GM21447 (cell line): ENCODE measurements around the gene PNP.
"Not testable (repeated sequence)": the region's sequence is repeated elsewhere in the genome, so short reads cannot be mapped to it uniquely, and the experiment has no call there.

ENCODE experiments used
- ATAC-seq: cut with Tn5 transposase; IDR thresholded peaks from one replicate; pipeline ENCODE4 v1.9.1; 2021; ENCODE audit not compliant: unreplicated experiment

Gene PNP

DNA sequence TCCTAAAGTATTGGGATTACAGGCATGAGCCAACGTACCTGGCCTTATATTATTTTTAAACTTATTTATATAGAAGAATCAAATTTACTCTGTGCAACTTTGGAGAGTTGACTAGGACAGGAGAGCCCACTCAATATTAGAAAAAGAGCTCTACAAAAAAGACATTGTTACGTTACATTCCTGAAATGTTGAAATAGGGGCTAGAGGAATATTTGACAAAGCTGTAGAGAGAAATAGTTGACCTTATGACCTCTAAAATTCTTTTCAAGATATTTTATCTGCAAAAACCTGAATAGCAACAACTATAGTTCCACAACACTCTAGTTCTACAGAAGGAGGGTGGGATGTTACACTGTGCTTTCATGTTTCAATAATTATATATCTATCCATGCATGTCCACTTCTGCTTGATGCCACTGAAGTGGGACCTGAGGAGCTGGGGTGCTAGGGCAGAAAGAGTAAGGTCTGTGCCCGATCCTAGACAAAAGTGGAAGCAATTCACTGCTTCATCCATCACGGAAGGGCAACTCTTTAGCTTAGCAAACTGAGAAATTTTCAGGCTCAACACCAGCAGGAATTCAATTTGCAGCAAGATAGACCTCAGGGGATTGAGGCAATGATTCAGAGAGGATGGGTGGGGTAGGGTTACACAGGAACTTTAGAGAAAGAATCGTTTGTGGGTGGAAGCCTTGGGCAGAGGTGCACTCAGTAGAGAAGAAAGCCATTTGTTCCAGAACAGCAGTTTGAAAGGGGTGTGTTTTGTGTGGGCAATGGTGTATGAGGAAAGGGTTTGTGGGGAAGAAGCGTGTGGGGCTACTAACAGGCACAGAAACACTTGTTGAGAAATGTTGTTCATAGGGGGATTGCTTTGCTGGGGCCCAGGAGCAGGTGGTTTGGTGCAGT is 20.1 kb downstream of the PNP start:
- peak; percentile 64 for ATAC-seq

DNA sequence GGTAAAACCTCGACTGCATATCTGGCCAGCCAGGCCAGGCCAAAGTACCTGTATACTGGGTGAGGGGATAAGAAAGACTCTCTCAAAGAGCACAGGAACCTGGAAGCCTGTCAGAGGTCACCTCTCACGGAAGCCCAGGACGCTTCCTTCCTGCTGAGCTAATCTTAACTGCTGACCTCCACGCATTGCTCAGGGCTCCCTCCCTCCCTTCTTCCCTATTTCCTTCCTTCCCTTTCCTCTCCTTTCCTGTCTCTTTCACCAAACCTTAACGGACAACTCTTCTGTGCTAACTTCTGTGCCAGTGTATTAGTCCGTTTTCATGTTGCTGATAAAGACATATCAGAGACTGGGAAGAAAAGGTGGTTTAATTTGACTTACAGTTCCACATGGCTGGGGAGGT is 21.4 kb downstream of the PNP start:
- no peak for ATAC-seq

DNA sequence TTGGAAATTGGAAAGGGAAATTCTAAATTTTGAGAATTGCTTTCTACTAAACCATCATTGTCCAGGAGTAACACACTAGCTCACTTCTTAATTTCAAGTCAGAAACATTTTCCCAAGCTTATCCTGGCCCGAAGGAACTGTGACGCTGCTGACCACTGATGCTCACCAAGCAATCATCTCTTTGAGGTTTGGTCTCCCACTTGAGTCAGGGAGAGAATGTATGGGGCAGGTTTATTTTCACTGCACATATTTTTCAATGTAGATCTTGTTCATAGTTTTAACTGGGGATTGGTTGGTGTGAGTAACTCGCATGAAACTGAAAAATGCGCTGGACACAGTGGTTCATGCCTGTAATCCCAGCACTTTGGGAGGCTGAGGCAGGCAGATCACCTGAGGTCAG is 23.3 kb downstream of the PNP start:
- no peak for ATAC-seq

- ATAC-seq = no peak
Observed at GRCh38 chr14:20493634-20494033, 24.4 kb downstream of the PNP start.

DNA sequence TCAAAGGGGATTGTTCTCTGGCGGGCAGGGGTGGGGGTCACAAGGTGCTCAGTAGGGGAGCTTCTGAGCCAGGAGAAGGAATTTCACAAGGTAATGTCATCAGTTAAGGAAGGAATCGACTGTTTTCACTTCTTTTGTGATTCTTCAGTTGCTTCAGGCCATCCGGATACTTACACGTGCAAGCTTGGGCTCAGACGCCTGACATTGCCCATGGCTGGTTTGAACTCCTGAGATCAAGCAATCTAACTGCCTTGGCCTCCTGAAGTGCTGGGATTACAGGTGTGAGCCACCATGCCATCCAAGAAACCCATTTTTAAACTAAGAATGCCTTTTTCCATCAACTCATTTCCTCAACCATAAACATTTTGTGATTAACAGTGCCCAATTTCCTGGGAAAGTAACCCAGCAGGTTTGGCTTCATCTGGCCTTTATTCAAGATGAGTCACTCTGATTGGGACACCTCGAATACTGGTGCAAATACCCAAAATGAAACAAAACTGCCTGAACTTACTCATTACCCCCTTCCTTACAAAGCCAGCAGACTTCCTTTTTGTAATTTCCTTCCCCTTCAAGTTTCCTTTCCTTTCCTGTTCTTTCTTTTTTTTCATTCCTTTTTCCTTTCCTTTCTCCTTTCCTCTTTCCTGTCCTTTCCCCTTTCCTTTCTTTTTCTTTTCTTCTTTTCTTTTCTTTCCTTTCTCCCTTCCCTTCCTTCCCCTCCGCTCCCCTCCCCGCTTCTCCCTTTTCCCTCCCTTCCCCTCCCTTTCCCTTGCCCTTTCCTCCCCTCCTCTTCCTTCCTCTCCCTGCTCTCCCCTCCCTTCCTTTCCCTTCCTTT is 25.9 kb downstream of the PNP start:
- ATAC-seq = no peak

DNA sequence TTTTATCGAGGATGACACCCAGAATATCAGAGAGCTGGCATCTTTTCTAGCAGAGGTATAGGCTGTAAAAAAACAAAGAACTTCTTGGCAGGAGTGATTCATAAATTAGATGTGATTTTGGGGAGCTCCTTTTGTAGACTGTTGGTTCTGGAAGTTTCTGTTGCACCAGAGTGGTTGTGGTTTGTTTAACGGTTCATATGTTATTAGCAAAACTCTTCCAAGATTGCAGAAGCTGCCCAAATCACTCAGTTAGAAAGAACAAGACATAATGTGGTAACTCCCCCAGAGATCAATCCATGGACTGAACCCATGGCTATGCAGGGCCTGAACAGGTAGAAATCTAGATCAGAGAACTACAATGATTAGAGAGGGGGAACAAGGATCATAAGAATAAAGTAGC is 29.4 kb downstream of the PNP start:
- no peak for ATAC-seq

- no peak for ATAC-seq
Observed at GRCh38 chr14:20499108-20499507, 29.9 kb downstream of the PNP start.

DNA sequence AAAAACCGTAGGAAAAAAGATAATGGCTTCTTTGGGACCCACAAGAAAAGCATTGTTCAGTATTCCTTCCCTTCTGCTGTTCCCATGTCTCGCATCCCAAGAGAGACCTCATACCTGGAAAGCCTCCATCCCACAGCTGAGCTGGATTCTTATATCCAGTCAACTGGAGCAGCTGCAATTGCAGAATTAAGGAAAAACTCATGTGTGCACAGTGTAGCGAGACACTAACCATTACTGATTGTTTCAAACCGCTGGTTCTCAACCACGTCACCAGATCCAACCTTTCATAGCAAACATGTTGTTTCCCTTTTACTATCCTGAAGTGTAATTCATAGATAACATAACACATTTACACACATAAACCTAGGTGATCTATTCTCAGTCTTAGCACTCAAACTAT is 30.7 kb downstream of the PNP start:
- no peak for ATAC-seq

- ATAC-seq = no peak
Observed at GRCh38 chr14:20501346-20501745, 32.1 kb downstream of the PNP start.

GRCh38 chr14:20503898-20504297 is 34.7 kb downstream of the PNP start:
- no peak for ATAC-seq

DNA sequence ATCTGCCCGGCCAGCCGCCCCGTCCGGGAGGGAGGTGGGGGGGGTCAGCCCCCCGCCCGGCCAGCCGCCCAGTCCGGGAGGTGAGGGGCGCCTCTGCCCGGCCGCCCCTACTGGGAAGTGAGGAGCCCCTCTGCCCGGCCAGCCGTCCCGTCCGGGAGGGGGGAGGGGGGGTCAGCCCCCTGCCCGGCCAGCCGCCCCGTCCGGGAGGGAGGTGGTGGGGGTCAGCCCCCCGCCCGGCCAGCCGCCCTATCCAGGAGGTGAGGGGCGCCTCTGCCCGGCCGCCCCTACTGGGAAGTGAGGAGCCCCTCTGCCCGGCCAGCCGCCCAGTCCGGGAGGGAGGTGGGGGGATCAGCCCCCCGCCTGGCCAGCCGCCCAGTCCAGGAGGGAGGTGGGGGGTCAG is 37.1 kb downstream of the PNP start:
- not testable (repeated sequence) for ATAC-seq

DNA sequence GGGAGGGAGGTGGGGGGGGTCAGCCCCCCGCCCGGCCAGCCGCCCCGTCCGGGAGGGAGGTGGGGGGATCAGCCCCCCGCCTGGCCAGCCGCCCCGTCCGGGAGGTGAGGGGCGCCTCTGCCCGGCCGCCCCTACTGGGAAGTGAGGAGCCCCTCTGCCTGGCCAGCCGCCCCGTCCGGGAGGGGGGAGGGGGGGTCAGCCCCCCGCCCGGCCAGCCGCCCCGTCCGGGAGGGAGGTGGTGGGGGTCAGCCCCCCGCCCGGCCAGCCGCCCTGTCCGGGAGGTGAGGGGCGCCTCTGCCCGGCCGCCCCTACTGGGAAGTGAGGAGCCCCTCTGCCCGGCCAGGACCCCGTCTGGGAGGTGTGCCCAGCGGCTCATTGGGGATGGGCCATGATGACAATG is 37.5 kb downstream of the PNP start:
- not testable (repeated sequence) for ATAC-seq

- ATAC-seq = not testable (repeated sequence)
Observed at GRCh38 chr14:20507537-20507936, 38.3 kb downstream of the PNP start.

DNA sequence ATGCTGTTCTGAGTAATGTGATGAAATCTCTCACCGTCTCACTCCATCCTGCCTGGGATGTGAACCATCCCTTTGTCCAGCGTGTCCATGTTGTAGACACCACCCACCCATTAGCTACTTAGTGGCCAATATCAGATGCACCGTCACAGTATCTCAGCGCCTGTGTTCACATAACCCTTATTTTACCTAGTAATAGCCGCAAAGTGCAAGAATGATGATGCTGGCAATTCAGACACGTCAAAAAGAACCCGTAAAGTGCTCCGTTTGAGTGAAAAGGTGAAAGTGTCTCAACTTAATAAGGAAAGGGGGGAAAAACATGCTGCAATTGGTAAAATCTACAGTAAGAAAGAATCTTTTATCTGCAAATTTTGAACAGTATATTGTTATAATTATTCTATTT is 39.2 kb downstream of the PNP start:
- no peak for ATAC-seq

GRCh38 chr14:20512177-20512905 is 43.1 kb downstream of the PNP start:
- no peak for ATAC-seq

- ATAC-seq = no peak
Observed at GRCh38 chr14:20515846-20516245, 46.6 kb downstream of the PNP start.

- no peak for ATAC-seq
Observed at GRCh38 chr14:20516921-20517320, 47.7 kb downstream of the PNP start.

GRCh38 chr14:20522332-20522731 is 53.1 kb downstream of the PNP start:
- ATAC-seq = no peak

DNA sequence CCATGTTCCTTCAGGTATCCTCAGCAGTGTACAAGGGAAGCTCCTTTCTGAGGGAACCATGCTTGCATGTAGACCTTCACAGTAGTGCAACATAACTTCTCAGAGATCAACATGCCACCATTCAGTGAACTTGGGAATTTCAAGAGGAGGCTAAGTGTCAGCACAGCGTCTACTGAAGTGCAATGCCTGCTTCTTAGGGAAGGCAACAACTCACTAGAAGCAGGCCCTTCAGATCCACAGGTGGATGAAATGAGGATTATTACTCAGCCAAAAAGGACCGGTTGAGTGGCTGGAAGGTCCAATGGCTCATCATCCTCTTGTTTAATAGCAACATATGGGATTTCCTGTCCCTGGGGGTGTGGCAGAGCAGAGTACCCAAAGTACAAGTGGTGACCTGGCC is 54.8 kb downstream of the PNP start:
- no peak for ATAC-seq
